Activated CD8-positive, alpha-beta memory T cell treated with anti-CD3 and anti-CD28 coated beads, Interleukin-2, amount 50 U/mL, for 48 hours (primary cell): ENCODE results near the gene USP19.

Experiments used
- DNase-seq: peaks from one replicate; pipeline ENCODE4 v3.0.0-alpha.2; 2020

Gene USP19

GRCh38 chr3:49120438-49121131 is at the start of gene USP19:
Gene USP19, minus strand, starts transcription at chr3:49120823. Its CDS starts 1,678 bp downstream, at chr3:49119145.
- DNase-seq: peak; percentile 97

GRCh38 chr3:49166752-49167556 is 46.3 kb upstream of the USP19 start:
- no peak for DNase-seq

GRCh38 chr3:49165771-49166751 is 45.4 kb upstream of the USP19 start, which contains the start of gene CCDC71:
Gene CCDC71, minus strand, starts transcription at chr3:49166331. Its CDS starts 2,123 bp downstream, at chr3:49164208.
- peak; percentile 91 for DNase-seq

GRCh38 chr3:49164983-49165720 is 44.5 kb upstream of the USP19 start:
- DNase-seq: no peak

GRCh38 chr3:49163609-49164008 is 43.0 kb upstream of the USP19 start:
- no peak for DNase-seq

- no peak for DNase-seq
These were observed 42.3 kb upstream of the USP19 start for GRCh38 chr3:49162751-49163419.

GRCh38 chr3:49161808-49162530 is 41.3 kb upstream of the USP19 start:
- no peak for DNase-seq

- no peak for DNase-seq
These were observed 40.6 kb upstream of the USP19 start for GRCh38 chr3:49161197-49161596.

- no peak for DNase-seq
These were observed 38.2 kb upstream of the USP19 start for GRCh38 chr3:49158792-49159191.

GRCh38 chr3:49158103-49158709 is 37.6 kb upstream of the USP19 start:
- no peak for DNase-seq

GRCh38 chr3:49157289-49157688 is 36.7 kb upstream of the USP19 start:
- DNase-seq: no peak

- no peak for DNase-seq
These were observed 32.8 kb upstream of the USP19 start for GRCh38 chr3:49153349-49153912.

- no peak for DNase-seq
These were observed 31.0 kb upstream of the USP19 start for GRCh38 chr3:49151610-49152009.

GRCh38 chr3:49148159-49148558 is 27.5 kb upstream of the USP19 start:
- DNase-seq: no peak

- DNase-seq: no peak
These were observed 19.5 kb upstream of the USP19 start for GRCh38 chr3:49140080-49140479.

GRCh38 chr3:49135499-49135898 is 14.9 kb upstream of the USP19 start:
- DNase-seq: no peak

- no peak for DNase-seq
These were observed 14.0 kb upstream of the USP19 start for GRCh38 chr3:49134471-49135265.

GRCh38 chr3:49133226-49133951 is 12.8 kb upstream of the USP19 start:
- no peak for DNase-seq
